HL-60 (cell line): Measurements from ENCODE around the gene MFSD2A.

Experiments
- DNase-seq, 2 experiments: peaks; one replicate each; pipeline ENCODE4 v3.0.0-alpha.2; 2010 to 2020; ENCODE audit warnings: low read depth in 1 of 2, low spot score in 1 of 2
- H3K27ac ChIP-seq: fragments of 250-450 bp; sonication (Bioruptor Pico); replicated peaks from 2 replicates; pipeline ENCODE4 v1.5.1; 2020; ENCODE audit warnings: mild to moderate bottlenecking, moderate library complexity
- H3K27me3 ChIP-seq: fragments of 250-450 bp; sonication (Bioruptor Pico); 2 replicates; pipeline ENCODE4 v1.5.1; 2021; ENCODE audit warnings: mild to moderate bottlenecking, moderate library complexity; ENCODE audit not compliant: insufficient read depth, poor library complexity, severe bottlenecking
- H3K4me3 ChIP-seq: replicated peaks from 2 replicates; pipeline ENCODE4 v1.5.1; 2011; ENCODE audit warnings: mild to moderate bottlenecking, control low read depth, low read length; ENCODE audit not compliant: insufficient read depth
- GABPA ChIP-seq: IDR thresholded peaks from 2 replicates; pipeline ENCODE4 v1.6.1; 2012; ENCODE audit warnings: low read depth
- POLR2AphosphoS5 ChIP-seq: IDR thresholded peaks from 2 replicates; pipeline ENCODE4 v1.6.1; 2012; ENCODE audit warnings: low read depth
- REST ChIP-seq: IDR thresholded peaks from 2 replicates; pipeline ENCODE4 v1.6.1; 2012; ENCODE audit warnings: low read depth; ENCODE audit not compliant: insufficient replicate concordance
- SPI1 ChIP-seq: IDR thresholded peaks from 2 replicates; pipeline ENCODE4 v1.6.1; 2012; ENCODE audit warnings: low read depth, mild to moderate bottlenecking, borderline replicate concordance
- TF ChIP-seq, protein P1 (sequence below): IDR thresholded peaks from one replicate; pipeline ENCODE4 v1.5.1; 2011; ENCODE audit warnings: low read length, control low read depth, inconsistent platforms; ENCODE audit not compliant: insufficient read depth

Gene MFSD2A

DNA sequence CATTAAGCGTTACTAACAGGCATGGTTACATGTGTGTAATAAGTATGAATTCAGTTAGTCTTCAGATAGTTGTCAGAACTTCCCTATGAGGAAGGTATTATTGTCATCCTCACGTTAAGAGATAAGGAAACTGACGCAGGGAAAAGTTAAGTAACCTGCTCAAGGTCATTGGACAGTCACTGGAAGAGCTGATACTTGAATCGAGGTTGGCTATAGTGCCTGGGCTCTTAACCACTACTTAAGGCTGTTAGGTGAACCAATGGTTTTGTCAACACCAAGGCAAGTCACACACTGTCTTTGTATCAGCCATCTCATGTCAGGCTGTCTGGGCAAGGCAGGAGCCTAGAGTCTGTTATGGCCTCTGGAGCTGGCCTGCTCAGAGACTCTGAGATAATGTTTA is 16.2 kb downstream of the MFSD2A start:
- no peak overlapping the region for H3K4me3 ChIP-seq
- peak in 1 of 2 experiments; percentile 21 for DNase-seq
- no peaks in the 10 kb centered on the region for H3K27me3 ChIP-seq
- TF ChIP-seq POLR2AphosphoS5 (no peak), SPI1 (no peak), REST (no peak), GABPA (no peak)
- TF ChIP-seq, protein P1, sequence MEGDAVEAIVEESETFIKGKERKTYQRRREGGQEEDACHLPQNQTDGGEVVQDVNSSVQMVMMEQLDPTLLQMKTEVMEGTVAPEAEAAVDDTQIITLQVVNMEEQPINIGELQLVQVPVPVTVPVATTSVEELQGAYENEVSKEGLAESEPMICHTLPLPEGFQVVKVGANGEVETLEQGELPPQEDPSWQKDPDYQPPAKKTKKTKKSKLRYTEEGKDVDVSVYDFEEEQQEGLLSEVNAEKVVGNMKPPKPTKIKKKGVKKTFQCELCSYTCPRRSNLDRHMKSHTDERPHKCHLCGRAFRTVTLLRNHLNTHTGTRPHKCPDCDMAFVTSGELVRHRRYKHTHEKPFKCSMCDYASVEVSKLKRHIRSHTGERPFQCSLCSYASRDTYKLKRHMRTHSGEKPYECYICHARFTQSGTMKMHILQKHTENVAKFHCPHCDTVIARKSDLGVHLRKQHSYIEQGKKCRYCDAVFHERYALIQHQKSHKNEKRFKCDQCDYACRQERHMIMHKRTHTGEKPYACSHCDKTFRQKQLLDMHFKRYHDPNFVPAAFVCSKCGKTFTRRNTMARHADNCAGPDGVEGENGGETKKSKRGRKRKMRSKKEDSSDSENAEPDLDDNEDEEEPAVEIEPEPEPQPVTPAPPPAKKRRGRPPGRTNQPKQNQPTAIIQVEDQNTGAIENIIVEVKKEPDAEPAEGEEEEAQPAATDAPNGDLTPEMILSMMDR = no peak
- no peak overlapping the region for H3K27ac ChIP-seq

GRCh38 chr1:39973503-39974135 is 18.7 kb downstream of the MFSD2A start:
- Histone ChIP-seq H3K27me3 (no peaks in the 10 kb centered on the region), H3K4me3 (no peak overlapping the region), H3K27ac (no peak overlapping the region)
- TF ChIP-seq, protein P1 = peak; percentile 89
- no peak for TF ChIP-seq REST
- peak; percentile 47 to 81 for DNase-seq

DNA sequence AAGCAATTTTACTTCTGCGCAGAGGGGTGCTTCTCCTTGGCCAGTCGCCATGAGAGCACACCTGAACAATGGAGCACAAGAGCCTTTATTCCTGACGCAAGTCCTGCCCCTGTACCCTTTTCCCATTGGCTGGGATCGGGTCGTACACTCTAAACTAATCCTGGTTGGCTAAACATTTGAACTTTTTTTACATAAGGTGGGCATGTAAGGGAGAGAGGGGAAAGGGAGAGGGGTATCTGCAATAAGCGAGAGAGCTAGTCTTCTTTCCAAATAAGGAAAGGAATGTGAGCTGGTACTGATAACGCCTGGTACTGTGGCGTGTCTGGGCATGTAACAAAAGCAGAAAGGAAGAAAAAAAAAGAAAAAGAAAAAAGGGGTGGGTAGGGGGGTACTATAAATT is 21.8 kb downstream of the MFSD2A start:
- H3K27ac ChIP-seq = no peak overlapping the region
- no peak for DNase-seq
- TF ChIP-seq POLR2AphosphoS5 (no peak), SPI1 (no peak), GABPA (no peak), REST (no peak)
- TF ChIP-seq, protein P1 = no peak
- H3K27me3 ChIP-seq = no peaks in the 10 kb centered on the region
- H3K4me3 ChIP-seq = no peak overlapping the region
